Lung (tissue), 12 donors: Measurements from ENCODE around the gene P3H2. TPM values are rescaled to one million over a fixed set of nuclear protein-coding genes. Genes with fewer than 3 reads are reported as not detected.

Experiments used
- ATAC-seq: fragments of 200-7000 bp; cut with Tn5 transposase; one replicate; pipeline ENCODE4 v1.9.1; 2020; ENCODE audit warnings: moderate number of reproducible peaks; ENCODE audit not compliant: insufficient read depth, low FRiP score
- DNase-seq, 3 donors: peaks; one replicate each; pipeline ENCODE4 v3.0.0-alpha.2; 2013 to 2017
- H3K27ac ChIP-seq, 2 donors: one replicate each; pipeline ENCODE4 v1.5.1; 2013; ENCODE audit warnings: mild to moderate bottlenecking in 2 of 2, moderate library complexity in 2 of 2, control low read depth in 1 of 2, inconsistent platforms in 1 of 2, low read depth in 1 of 2, low read length in 1 of 2
- H3K27me3 ChIP-seq, 3 donors: one replicate each; pipeline ENCODE4 v1.5.1; 2013; ENCODE audit warnings: low read length in 2 of 3; ENCODE audit not compliant: control insufficient read depth in 3 of 3, insufficient read depth in 3 of 3
- H3K36me3 ChIP-seq, 4 donors: one replicate each; pipeline ENCODE4 v1.5.1; 2013; ENCODE audit warnings: low read length in 4 of 4, mild to moderate bottlenecking in 1 of 4, moderate library complexity in 1 of 4; ENCODE audit not compliant: control insufficient read depth in 4 of 4, insufficient read depth in 4 of 4
- H3K4me1 ChIP-seq, 5 donors: one replicate each; pipeline ENCODE4 v1.5.1; 2013; ENCODE audit warnings: low read length in 5 of 5, mild to moderate bottlenecking in 2 of 5, moderate library complexity in 1 of 5; ENCODE audit not compliant: control insufficient read depth in 5 of 5, insufficient read depth in 5 of 5
- H3K4me3 ChIP-seq: one replicate; pipeline ENCODE4 v1.5.1; 2013; ENCODE audit warnings: mild to moderate bottlenecking, control low read depth, moderate library complexity
- H3K9ac ChIP-seq, 2 donors: one replicate each; pipeline ENCODE4 v1.5.1; 2013; ENCODE audit warnings: low read length in 2 of 2, control low read depth in 1 of 2; ENCODE audit not compliant: insufficient read depth in 1 of 2
- H3K9me3 ChIP-seq, 4 donors: one replicate each; pipeline ENCODE4 v1.5.1; 2013; ENCODE audit warnings: low read length in 3 of 4, mild to moderate bottlenecking in 1 of 4, moderate library complexity in 1 of 4; ENCODE audit not compliant: control insufficient read depth in 4 of 4, insufficient read depth in 3 of 4
- CTCF ChIP-seq: IDR thresholded peaks from 2 replicates; pipeline ENCODE4 v1.5.1; 2012; ENCODE audit warnings: mild to moderate bottlenecking; ENCODE audit errors: control extremely low read depth, extremely low read depth
- WGBS, 2 donors: extraction: QIAGEN DNeasy Blood & Tissue Kit; methylation state at CpG; one replicate each; pipeline ENCODE4 v1.1.7; 2013; 5-methylcytosine and 5-hydroxymethylcytosine counted together
- polyA plus RNA-seq, 2 donors: library from polyadenylated mRNA; stranded (reverse); fragments of 200-250 nt; gene quantifications; one replicate each; pipeline ENCODE4 v1.2.1, GENCODE V29; 2013
- total RNA-seq, 2 donors: library from RNA; depleted of rRNA in 1 of 2; stranded (reverse); fragments of >200 nt in 1 of 2; gene quantifications; one replicate each; pipeline ENCODE4 v1.2.1, GENCODE V29; 2014 to 2021
- donor health status: control.
- donor health status: control.
- donor health status: Bipolar disorder and iron deficiency.
- donor health status: healthy.
- donor health status: DM: yes; HTN: yes; CAD: no.

The P3H2 gene
- total and polyA plus RNA-seq, 4 donors, result 18.6 to 59.9 (median 40.6) TPM

GRCh38 chr3:190013943-190014924 lies 106.5 kb downstream of the P3H2 start:
- Histone ChIP-seq H3K9me3 (no peaks in the 10 kb centered on the region), H3K27me3 (no peaks in the 10 kb centered on the region), H3K27ac (no peak overlapping the region), H3K9ac (no peak overlapping the region), H3K4me3 (no peak overlapping the region), H3K36me3 (no peaks in the 10 kb centered on the region), H3K4me1 (peaks cover 0 to 3% (median 0%) of the 10 kb centered on the region in 5 donors)
- ATAC-seq (no peak), DNase-seq (no peak)
- TF ChIP-seq CTCF, result no peak
- 70 to 81% methylated on average over 7 of the region's 7 CpGs for WGBS, 2 donors

DNA sequence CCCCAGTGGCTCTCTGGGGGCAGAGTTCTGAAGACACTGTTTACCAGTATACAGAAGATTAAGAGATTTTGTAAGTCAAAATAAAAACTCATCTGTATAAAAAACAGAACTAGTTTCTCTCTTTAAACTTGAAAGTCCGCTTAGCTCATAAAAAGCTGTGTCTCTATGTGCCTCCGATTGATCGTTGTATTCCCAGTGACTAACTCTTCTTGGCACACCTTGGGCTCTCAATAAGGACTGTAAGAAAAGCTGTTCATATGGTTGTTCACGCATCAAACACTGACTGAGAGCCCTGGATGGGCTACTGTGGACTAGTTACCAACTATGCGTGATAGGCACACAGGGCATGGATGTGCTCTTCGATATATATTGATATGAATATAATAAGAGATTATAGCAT lies 107.9 kb downstream of the P3H2 start:
- H3K9me3 ChIP-seq, result no peaks in the 10 kb centered on the region
- H3K9ac ChIP-seq, result no peak overlapping the region
- H3K36me3 ChIP-seq, result no peaks in the 10 kb centered on the region
- no peaks in the 10 kb centered on the region for H3K27me3 ChIP-seq
- H3K4me3 ChIP-seq, result no peak overlapping the region
- TF ChIP-seq CTCF, result no peak
- ATAC-seq (no peak), DNase-seq (no peak)
- H3K4me1 ChIP-seq, result peaks cover 0 to 9% (median 0%) of the 10 kb centered on the region in 5 donors
- 88 to 90% methylated on average over 6 of the region's 6 CpGs for WGBS, 2 donors
- no peak overlapping the region for H3K27ac ChIP-seq

GRCh38 chr3:190012314-190012782 lies 108.3 kb downstream of the P3H2 start:
- DNase-seq (no peak), ATAC-seq (peak; percentile 43)
- Histone ChIP-seq H3K4me1 (peaks cover 0 to 9% (median 0%) of the 10 kb centered on the region in 5 donors), H3K4me3 (no peak overlapping the region), H3K36me3 (no peaks in the 10 kb centered on the region), H3K27me3 (no peaks in the 10 kb centered on the region), H3K9me3 (no peaks in the 10 kb centered on the region), H3K9ac (no peak overlapping the region), H3K27ac (no peak overlapping the region)
- WGBS, 2 donors, result 45 to 73% methylated on average over 4 of the region's 4 CpGs
- no peak for TF ChIP-seq CTCF
